ENCODE measurements around the gene IPPK.

IPPK gene

GRCh38 chr9:92602413-92602812 lies 67.5 kb downstream of the IPPK start:
- Histone ChIP-seq H3K4me1 (ENCODE audit: control insufficient read depth, insufficient read depth, low read length) (peaks cover 3% of the 10 kb centered on the region; the same call in 1 of the 2 replicates), H3K9me3 (ENCODE audit: control insufficient read depth, insufficient read depth, low read depth, low read length) (no peaks in the 10 kb centered on the region), H3K4me3 (ENCODE audit: low read depth, low read length) (no peak overlapping the region), H3K27ac (ENCODE audit: extremely low read depth, low read depth, low read length) (no peak overlapping the region), H3K36me3 (ENCODE audit: control insufficient read depth in 2 of 2, insufficient read depth in 1 of 2, low read length in 2 of 2) (no peaks in the 10 kb centered on the region)
- CTCF ChIA-PET: no interaction called here
- TF ChIP-seq ZSCAN5A (tag by site-specific recombination; IDR thresholded peaks at IDR 0.05) (no peak), ZNF449 (tag by site-specific recombination; IDR thresholded peaks at IDR 0.05) (no peak), ZBTB8A (tag by site-specific recombination; IDR thresholded peaks at IDR 0.05) (no peak), ZNF600 (tag by site-specific recombination; IDR thresholded peaks at IDR 0.05) (no peak), TRIM28 (IDR thresholded peaks at IDR 0.05; ENCODE audit: borderline replicate concordance, low read length) (no peak), ZNF211 (tag by site-specific recombination; IDR thresholded peaks at IDR 0.05; ENCODE audit: low read depth) (no peak), ZNF140 (tag by site-specific recombination; IDR thresholded peaks at IDR 0.05) (no peak), ZNF266 (tag by site-specific recombination; IDR thresholded peaks at IDR 0.05; ENCODE audit: low read depth) (no peak), ZNF311 (tag by site-specific recombination; IDR thresholded peaks at IDR 0.05; ENCODE audit: borderline replicate concordance) (no peak), ZNF335 (tag by site-specific recombination; conservative IDR thresholded peaks at IDR 0.05) (no peak), ZNF664 (tag by site-specific recombination; IDR thresholded peaks at IDR 0.05) (no peak), WT1 (tag by site-specific recombination; IDR thresholded peaks at IDR 0.05) (no peak), ZNF707 (tag by site-specific recombination; IDR thresholded peaks at IDR 0.05) (no peak), TCF7L2 (IDR thresholded peaks at IDR 0.05; ENCODE audit: borderline replicate concordance, low read depth, low read length) (no peak), ZNF223 (tag by site-specific recombination; IDR thresholded peaks at IDR 0.05) (no peak)
- TF ChIP-seq, protein P1, sequence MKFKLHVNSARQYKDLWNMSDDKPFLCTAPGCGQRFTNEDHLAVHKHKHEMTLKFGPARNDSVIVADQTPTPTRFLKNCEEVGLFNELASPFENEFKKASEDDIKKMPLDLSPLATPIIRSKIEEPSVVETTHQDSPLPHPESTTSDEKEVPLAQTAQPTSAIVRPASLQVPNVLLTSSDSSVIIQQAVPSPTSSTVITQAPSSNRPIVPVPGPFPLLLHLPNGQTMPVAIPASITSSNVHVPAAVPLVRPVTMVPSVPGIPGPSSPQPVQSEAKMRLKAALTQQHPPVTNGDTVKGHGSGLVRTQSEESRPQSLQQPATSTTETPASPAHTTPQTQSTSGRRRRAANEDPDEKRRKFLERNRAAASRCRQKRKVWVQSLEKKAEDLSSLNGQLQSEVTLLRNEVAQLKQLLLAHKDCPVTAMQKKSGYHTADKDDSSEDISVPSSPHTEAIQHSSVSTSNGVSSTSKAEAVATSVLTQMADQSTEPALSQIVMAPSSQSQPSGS (tag by site-specific recombination; IDR thresholded peaks at IDR 0.05; ENCODE audit: low read depth): no peak
- TF ChIP-seq, protein P2, sequence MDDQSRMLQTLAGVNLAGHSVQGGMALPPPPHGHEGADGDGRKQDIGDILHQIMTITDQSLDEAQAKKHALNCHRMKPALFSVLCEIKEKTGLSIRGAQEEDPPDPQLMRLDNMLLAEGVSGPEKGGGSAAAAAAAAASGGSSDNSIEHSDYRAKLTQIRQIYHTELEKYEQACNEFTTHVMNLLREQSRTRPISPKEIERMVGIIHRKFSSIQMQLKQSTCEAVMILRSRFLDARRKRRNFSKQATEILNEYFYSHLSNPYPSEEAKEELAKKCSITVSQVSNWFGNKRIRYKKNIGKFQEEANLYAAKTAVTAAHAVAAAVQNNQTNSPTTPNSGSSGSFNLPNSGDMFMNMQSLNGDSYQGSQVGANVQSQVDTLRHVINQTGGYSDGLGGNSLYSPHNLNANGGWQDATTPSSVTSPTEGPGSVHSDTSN (CRISPR knock-in tag; IDR thresholded peaks at IDR 0.05): no peak
- POLR2A ChIA-PET: no interaction called here

DNA sequence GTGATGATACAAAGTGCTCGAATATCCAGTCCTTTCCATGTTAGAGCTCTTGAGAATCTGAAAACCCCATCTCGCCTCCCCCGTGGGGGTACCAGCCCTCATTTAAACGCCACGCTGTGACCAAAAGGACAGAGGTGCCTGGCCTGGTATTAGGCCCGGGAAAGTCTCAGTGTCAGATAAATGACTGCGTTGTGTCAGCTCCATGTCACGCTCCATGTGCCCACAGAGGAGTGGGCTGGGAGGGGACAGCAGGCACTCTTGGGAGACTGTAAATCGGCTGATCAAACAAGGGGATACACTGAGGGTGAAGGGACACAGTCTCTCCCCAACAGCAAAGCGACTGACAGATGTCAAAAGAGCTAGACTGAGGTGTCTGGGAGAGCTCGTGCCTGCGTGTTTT lies 68.5 kb downstream of the IPPK start:
- H3K9me3 ChIP-seq (ENCODE audit: control insufficient read depth, insufficient read depth, low read depth, low read length): no peaks in the 10 kb centered on the region
- TF ChIP-seq ZNF548 (tag by site-specific recombination; IDR thresholded peaks at IDR 0.05): no peak
- no peak for TF ChIP-seq ZNF302 (tag by site-specific recombination; IDR thresholded peaks at IDR 0.05; ENCODE audit: low read depth)
- TF ChIP-seq RBAK (tag by site-specific recombination; IDR thresholded peaks at IDR 0.05): no peak
- TF ChIP-seq GFI1B (tag by site-specific recombination; IDR thresholded peaks at IDR 0.05): no peak
- TF ChIP-seq ZNF16 (tag by site-specific recombination; IDR thresholded peaks at IDR 0.05; ENCODE audit: low read depth): no peak
- no peak for TF ChIP-seq ZNF623 (tag by site-specific recombination; IDR thresholded peaks at IDR 0.05)
- no peak for TF ChIP-seq ZNF311 (tag by site-specific recombination; IDR thresholded peaks at IDR 0.05; ENCODE audit: borderline replicate concordance)
- no peak for TF ChIP-seq CTCF (tag by site-specific recombination; IDR thresholded peaks at IDR 0.05)
- TF ChIP-seq ZNF223 (tag by site-specific recombination; IDR thresholded peaks at IDR 0.05): no peak
- H3K4me3 ChIP-seq (ENCODE audit: low read depth, low read length): no peak overlapping the region
- H3K27ac ChIP-seq (ENCODE audit: extremely low read depth, low read depth, low read length): no peak overlapping the region
- ChIA-PET CTCF (interaction anchor here (0.6 kb wide), 1 partner anchor 25 kb away, joined by 5 read pairs; no protein-coding TSS in a partner anchor), POLR2A (interaction anchor here (0.7 kb wide), 1 partner anchor 10 kb away, joined by 3 read pairs; no protein-coding TSS in a partner anchor)
- H3K4me1 ChIP-seq (ENCODE audit: control insufficient read depth, insufficient read depth, low read length): no peaks in the 10 kb centered on the region; the same call in 1 of the 2 replicates
- no peaks in the 10 kb centered on the region for H3K36me3 ChIP-seq (ENCODE audit: control insufficient read depth in 2 of 2, insufficient read depth in 1 of 2, low read length in 2 of 2)

All from HEK293 (cell line).